Prostate gland (tissue), 2 donors: ENCODE results near the gene RNF123.

Experiments used
- POLR2A ChIP-seq: fragments of 450-650 bp; IDR thresholded peaks from one replicate; pipeline ENCODE4 v1.6.1; 2016; ENCODE audit warnings: antibody characterized with exemption, mild to moderate bottlenecking
- POLR2AphosphoS5 ChIP-seq: sonication (generic); formaldehyde crosslinking; IDR thresholded peaks from one replicate; pipeline ENCODE4 v1.6.1; 2017; ENCODE audit warnings: antibody characterized with exemption
- TF ChIP-seq, protein P1 (sequence below), 4 experiments: fragments of 200-600 bp in 2 of 4; fragments of 450-650 bp in 2 of 4; sonication (generic) in 2 of 4; IDR thresholded peaks; 1 replicate in 3 of 4; 2 replicates in 1 of 4; pipeline ENCODE4 v1.5.1; 2016 to 2019; ENCODE audit warnings: antibody characterized with exemption in 4 of 4, mild to moderate bottlenecking in 2 of 4, moderate library complexity in 2 of 4

DNA sequence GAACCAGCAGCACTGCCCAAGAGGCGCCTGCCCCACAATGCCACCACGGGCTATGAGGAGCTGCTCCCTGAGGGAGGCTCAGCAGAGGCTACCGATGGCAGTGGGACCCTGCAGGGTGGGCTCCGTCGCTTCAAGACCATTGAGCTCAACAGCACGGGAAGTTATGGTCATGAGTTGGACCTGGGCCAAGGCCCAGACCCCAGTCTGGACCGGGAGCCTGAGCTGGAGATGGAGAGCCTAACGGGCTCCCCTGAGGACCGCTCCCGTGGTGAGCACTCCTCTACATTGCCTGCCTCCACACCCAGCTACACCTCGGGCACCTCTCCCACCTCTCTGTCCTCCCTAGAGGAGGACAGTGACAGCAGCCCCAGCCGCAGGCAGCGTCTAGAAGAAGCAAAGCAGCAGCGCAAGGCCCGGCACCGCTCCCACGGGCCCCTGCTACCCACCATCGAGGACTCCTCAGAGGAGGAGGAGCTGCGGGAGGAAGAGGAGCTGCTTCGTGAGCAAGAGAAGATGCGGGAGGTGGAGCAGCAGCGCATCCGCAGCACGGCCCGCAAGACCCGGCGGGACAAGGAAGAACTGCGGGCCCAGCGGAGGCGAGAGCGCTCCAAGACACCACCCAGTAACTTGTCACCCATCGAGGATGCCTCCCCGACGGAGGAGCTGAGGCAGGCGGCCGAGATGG is 37.0 kb upstream of the RNF123 start:
- TF ChIP-seq, protein P1, sequence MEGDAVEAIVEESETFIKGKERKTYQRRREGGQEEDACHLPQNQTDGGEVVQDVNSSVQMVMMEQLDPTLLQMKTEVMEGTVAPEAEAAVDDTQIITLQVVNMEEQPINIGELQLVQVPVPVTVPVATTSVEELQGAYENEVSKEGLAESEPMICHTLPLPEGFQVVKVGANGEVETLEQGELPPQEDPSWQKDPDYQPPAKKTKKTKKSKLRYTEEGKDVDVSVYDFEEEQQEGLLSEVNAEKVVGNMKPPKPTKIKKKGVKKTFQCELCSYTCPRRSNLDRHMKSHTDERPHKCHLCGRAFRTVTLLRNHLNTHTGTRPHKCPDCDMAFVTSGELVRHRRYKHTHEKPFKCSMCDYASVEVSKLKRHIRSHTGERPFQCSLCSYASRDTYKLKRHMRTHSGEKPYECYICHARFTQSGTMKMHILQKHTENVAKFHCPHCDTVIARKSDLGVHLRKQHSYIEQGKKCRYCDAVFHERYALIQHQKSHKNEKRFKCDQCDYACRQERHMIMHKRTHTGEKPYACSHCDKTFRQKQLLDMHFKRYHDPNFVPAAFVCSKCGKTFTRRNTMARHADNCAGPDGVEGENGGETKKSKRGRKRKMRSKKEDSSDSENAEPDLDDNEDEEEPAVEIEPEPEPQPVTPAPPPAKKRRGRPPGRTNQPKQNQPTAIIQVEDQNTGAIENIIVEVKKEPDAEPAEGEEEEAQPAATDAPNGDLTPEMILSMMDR (IDR thresholded peaks at IDR 0.05): no peak
- TF ChIP-seq POLR2A (no peak), POLR2AphosphoS5 (no peak)
